ENCODE results near the gene TBC1D9B.
A peak's percentile ranks its signal among the peaks of the same experiment; 100 is the strongest.

The TBC1D9B gene

DNA sequence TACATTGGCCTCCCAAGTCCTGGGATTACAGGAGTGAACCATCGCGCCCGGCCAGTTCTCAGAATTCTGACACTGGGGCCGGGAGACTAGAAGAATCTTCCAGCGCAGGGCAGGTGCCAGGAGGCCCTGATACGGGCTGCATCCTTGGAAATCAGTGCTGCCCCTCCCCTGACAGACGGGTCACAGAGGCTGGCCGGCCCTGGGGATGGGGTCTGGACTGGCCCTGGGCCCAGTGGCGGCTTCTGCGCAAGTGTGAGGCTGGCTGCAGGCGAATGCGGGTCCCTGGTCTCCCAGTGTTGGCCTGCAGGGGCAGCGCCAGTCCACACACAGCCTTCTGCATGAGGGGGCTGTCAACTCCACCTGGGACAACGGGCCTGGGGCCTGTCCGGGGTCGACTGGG is 831 bp upstream of the TBC1D9B start:
- FAIRE-seq (no peak), DNase-seq (ENCODE audit: low spot score) (no peak)

DNA sequence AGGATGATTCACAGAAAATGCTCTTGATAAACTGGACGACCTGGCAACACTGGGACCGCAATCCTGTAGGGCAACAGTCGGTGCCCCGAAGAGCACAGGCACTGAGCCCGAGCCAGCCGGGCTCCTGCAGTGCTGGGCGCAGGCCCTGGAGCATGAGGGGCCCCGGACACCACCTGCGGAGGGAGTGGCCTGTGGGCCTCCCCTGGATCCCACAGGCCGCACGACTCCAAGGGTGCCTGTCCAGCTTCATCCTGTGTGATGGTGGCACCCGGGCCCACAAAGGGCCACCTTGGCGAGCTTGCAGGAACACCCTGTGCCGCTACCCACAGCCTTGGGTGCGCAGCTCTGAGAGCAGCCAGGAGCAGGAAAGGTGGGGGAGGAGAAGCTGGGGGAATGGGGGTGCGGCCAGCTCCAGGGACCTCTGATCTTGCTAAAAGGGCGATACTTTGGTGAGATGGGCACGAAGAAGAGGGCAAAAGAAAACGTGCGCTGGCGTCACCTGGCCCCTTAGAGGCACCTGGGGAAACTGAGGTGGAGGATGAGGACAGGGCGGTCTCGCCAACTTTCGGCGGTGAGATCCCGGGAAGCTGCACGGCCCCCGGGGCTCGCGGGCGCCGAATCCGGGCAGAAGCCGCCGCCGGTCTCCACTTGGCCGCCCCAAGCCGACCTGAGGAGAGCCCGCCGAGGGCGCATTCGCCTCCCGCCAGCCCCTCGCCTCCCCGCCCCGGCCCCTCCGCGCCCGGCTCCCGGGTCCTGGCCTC is 722 bp downstream of the TBC1D9B start:
- no peak for FAIRE-seq
- peak; percentile 44 for DNase-seq (ENCODE audit: low spot score)

- no peak for DNase-seq (ENCODE audit: low spot score)
- no peak for FAIRE-seq
Observed at GRCh38 chr5:179906294-179906794, 1.4 kb downstream of the TBC1D9B start.

DNA sequence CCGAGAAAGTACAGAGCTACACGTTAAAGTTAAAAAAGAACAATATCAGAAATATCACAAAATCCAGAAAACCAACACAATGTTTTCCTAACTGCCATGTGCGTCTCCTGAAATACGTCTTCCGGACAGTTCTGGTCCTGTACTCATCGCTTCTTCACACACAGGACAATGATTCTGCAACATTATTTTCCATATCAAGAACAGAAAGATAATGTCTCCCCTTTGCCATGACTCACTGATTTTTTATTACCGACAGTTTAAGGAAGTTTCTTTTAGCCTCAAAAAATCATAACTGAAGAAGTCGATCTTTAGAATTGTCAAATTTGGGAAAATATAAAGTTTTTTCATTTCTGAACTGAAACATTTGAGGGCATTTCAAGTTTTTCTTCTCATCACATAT is 2.5 kb downstream of the TBC1D9B start:
- no peak for FAIRE-seq
- DNase-seq (ENCODE audit: low spot score) = no peak

- FAIRE-seq (no peak), DNase-seq (ENCODE audit: low spot score) (no peak)
Observed at GRCh38 chr5:179904463-179905160, 3.1 kb downstream of the TBC1D9B start.

DNA sequence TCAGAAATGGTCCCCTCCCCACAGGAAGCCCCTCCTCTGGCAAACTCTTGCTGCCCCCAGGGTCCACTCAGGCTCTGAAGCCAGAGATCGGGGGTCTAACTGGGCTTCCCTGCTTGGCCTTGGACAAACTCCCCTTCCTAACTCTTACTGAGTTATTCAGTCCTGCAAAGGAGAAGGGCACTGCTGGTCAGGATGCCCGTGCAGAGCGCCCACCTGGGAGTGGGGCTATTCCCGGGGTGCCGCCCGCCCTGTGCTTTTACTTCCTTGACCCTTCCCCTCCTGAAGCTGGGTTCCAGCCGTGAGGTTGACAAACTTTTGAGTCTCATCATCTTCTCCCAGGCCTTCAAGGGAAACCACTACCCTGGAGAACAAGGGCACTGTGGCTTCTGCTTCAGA is 4.9 kb downstream of the TBC1D9B start:
- DNase-seq (ENCODE audit: low spot score) (no peak), FAIRE-seq (no peak)

- no peak for FAIRE-seq
Observed at GRCh38 chr5:179901915-179902762, 5.6 kb downstream of the TBC1D9B start.

GRCh38 chr5:179901462-179901861 is 6.2 kb downstream of the TBC1D9B start:
- DNase-seq (ENCODE audit: low spot score) (no peak), FAIRE-seq (no peak)

More at GRCh38 chr5:179901915-179902762, 5.6 kb downstream of the TBC1D9B start:
- no peak for DNase-seq (ENCODE audit: low spot score)

DNA sequence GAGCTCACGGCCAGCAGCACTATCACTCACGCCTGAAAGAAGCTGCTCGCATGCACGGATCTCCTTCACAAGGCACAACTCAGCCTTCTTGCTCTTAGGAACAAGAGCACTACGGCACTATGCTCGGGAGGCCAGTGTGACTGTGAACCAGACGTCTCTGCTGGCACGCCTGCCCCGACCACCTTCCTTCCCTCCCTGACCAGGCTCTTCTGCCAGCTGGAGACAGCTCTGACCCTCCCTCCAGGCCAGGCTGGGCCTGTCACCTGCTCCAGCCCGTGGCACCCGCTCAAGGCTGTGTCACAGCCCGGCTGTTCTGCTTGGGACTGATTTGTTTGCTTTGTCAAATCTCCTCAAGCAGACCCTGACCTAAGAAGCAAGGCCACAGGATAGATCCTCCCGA is 7.0 kb downstream of the TBC1D9B start:
- no peak for DNase-seq (ENCODE audit: low spot score)
- FAIRE-seq = no peak

- no peak for FAIRE-seq
Observed at GRCh38 chr5:179900206-179900605, 7.5 kb downstream of the TBC1D9B start.

GRCh38 chr5:179895861-179896260 is 11.8 kb downstream of the TBC1D9B start:
- DNase-seq (ENCODE audit: low spot score) (no peak), FAIRE-seq (no peak)

More at GRCh38 chr5:179900206-179900605, 7.5 kb downstream of the TBC1D9B start:
- DNase-seq (ENCODE audit: low spot score) = no peak

DNA sequence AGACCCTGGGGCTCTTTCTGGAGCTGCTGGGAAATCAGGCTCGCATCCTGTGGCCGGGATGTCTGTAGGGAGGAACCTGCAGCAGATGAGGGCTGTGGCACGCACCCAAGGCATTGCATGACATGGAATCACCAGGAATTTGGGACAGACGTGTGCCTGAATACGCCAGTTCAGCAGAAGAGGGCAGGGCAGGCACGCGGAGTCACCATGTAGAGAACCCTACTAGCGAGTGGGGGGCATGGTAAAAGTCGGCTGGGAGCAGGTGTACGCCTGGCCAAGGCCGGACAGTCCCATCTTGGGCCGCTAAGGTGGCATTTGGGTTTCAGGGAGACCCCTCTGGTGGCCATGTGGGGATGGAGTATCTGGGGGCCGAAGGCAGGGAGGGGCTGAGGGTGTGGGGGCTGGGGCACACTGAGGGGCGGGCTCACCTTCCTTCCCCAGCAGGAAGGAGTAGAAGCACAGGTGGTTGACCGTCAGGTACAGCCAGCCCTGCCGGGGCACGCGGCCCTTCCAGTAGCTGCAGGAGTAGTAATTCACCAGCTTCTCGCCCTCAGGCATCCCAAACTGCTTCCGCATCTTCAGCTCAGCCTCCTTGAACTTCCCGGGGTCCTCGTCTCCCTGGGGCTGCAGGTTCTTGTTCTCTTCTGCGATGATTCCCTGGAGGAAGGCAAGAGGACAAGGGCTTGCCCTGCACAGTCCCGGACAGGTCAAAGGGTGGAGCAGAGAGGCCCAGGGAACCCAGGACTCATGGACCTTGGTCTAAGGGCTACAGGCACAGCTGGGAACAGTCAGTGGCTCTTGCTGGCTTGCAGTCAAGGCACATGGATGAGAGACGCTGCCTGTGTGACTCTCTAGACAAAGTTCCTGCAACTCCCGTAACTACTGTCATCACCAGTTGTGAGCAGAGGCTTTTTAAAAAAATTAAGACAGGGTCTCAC is 13.5 kb downstream of the TBC1D9B start:
- no peak for FAIRE-seq
- DNase-seq (ENCODE audit: low spot score) = no peak

- DNase-seq (ENCODE audit: low spot score) (no peak), FAIRE-seq (no peak)
Observed at GRCh38 chr5:179893076-179893957, 14.4 kb downstream of the TBC1D9B start.

- DNase-seq (ENCODE audit: low spot score) (no peak), FAIRE-seq (no peak)
Observed at GRCh38 chr5:179892255-179892654, 15.4 kb downstream of the TBC1D9B start.

GRCh38 chr5:179890751-179891682 is 16.7 kb downstream of the TBC1D9B start:
- no peak for DNase-seq (ENCODE audit: low spot score)
- FAIRE-seq = no peak

- FAIRE-seq (no peak), DNase-seq (ENCODE audit: low spot score) (no peak)
Observed at GRCh38 chr5:179889885-179890284, 17.8 kb downstream of the TBC1D9B start.

DNA sequence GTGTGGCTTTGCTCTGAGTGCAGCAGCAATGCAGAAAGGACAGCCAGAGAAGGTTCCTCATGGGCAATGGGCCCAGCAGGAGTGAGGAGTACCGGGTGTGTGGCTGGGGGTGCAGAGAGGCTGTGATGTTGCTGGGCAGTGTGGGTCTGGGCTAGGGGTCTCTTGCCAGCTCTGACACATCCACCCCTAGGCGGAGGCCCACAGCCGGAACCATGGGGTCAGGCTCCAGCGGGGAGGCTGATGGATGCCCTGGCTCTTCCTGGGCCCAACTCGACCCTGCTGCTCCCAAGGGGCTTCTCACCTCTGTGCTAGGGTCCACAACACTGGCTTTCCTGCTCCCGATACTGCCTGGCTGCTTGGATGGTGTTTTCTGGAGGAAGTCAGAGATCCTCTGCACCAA is 19.9 kb downstream of the TBC1D9B start:
- DNase-seq (ENCODE audit: low spot score) (no peak), FAIRE-seq (no peak)

DNA sequence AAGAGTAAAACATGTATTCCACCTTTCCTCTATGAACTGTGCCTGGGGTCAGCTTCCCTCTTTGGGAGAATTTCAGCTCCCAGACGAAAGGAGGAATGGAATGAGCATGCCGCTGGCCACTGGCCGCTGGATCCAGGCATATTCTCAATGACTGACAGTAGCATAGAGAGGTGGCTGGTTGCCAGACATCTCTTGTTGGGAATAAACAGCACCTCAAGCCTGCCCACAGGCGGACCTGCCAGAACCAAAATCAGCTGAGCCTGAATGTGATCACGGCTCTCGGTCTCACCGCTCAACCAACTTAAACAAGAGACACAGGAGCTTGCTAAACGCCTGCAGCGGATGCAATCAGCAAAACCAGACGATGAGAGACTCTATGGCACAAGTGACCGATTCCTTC is 20.6 kb downstream of the TBC1D9B start:
- FAIRE-seq (no peak), DNase-seq (ENCODE audit: low spot score) (no peak)
